ENCODE data around the gene GAS2. TPM values are rescaled to one million over a fixed set of nuclear protein-coding genes. Genes with fewer than 3 reads are reported as not detected.

The GAS2 gene
- total and polyA plus RNA-seq, 2 of the 4 experiments (the other 2 are of a cell fraction) = 0.51 to 0.90 TPM

GRCh38 chr11:22779850-22780249, 113.4 kb downstream of the GAS2 start:
- intact Hi-C loops (cut with micrococcal nuclease) = no loop called here
- BruUV-seq (replicated peaks) = no TSS peak
- CTCF ChIA-PET = no interaction called here

More at GRCh38 chr11:22779850-22780249, 113.4 kb downstream of the GAS2 start:
- H3K4me1 ChIP-seq (ENCODE audit: control insufficient read depth, insufficient read depth, low read length) = no peaks in the 10 kb centered on the region
- no peaks in the 10 kb centered on the region for H3K79me1 ChIP-seq (ENCODE audit: low read depth in 1 of 2, low read length in 2 of 2)
- H4K8ac ChIP-seq (ENCODE audit: low read depth in 2 of 2, low read length in 2 of 2) = no peak overlapping the region
- no peak overlapping the region for H3K4ac ChIP-seq (ENCODE audit: low read depth, low read length)
- H3K4me2 ChIP-seq (ENCODE audit: low read depth, low read length) = no peak overlapping the region
- no peak overlapping the region for H2BK15ac ChIP-seq (ENCODE audit: low read depth, low read length)
- H3K18ac ChIP-seq (ENCODE audit: low read depth, low read length) = no peak overlapping the region
- H3K9ac ChIP-seq (ENCODE audit: low read depth, low read length) = no peak overlapping the region
- POLR2A ChIA-PET (ENCODE audit: unreplicated experiment) = no interaction called here
- no peak overlapping the region for H4K91ac ChIP-seq (ENCODE audit: insufficient read depth, low read depth, low read length)
- H4K5ac ChIP-seq (ENCODE audit: low read depth, low read length) = no peak overlapping the region
- no peak overlapping the region for H3K23ac ChIP-seq (ENCODE audit: low read depth, low read length)
- no peak overlapping the region for H2BK5ac ChIP-seq (ENCODE audit: low read depth, low read length, poor library complexity, severe bottlenecking)
- TF ChIP-seq CHD1 (IDR thresholded peaks at IDR 0.05; ENCODE audit: low read depth, low read length) (no peak), FOS (IDR thresholded peaks at IDR 0.05; ENCODE audit: low read depth, low read length) (no peak), CEBPB (IDR thresholded peaks at IDR 0.05; ENCODE audit: low read depth, low read length) (no peak), MAFK (IDR thresholded peaks at IDR 0.05; ENCODE audit: low read depth, low read length) (no peak), BHLHE40 (IDR thresholded peaks at IDR 0.05; ENCODE audit: low read depth, low read length) (no peak), MXI1 (IDR thresholded peaks at IDR 0.05; ENCODE audit: borderline replicate concordance, low read depth, low read length) (no peak), RAD21 (IDR thresholded peaks at IDR 0.05; ENCODE audit: low read length) (no peak), RCOR1 (IDR thresholded peaks at IDR 0.05; ENCODE audit: insufficient replicate concordance, low read length) (no peak), CTCF (conservative IDR thresholded peaks at IDR 0.05; ENCODE audit: low read depth, low read length) (no peak), POLR2A (IDR thresholded peaks at IDR 0.05; ENCODE audit: low read depth, low read length) (no peak), RFX5 (IDR thresholded peaks at IDR 0.05; ENCODE audit: low read depth, low read length) (no peak), ELK1 (IDR thresholded peaks at IDR 0.05; ENCODE audit: borderline replicate concordance, low read depth, low read length) (no peak), SMC3 (IDR thresholded peaks at IDR 0.05; ENCODE audit: low read depth, low read length) (no peak)
- no peaks in the 10 kb centered on the region for H3K9me1 ChIP-seq (ENCODE audit: insufficient read depth, low read length)
- H3K36me3 ChIP-seq (ENCODE audit: control insufficient read depth, insufficient read depth, low read length) = no peaks in the 10 kb centered on the region
- DNase-seq (no peak), ATAC-seq (ENCODE audit: low read depth) (no peak)
- no peak overlapping the region for H2AFZ ChIP-seq (replicated peaks; ENCODE audit: low read length, poor library complexity)
- no peak overlapping the region for H3K56ac ChIP-seq (ENCODE audit: extremely low read depth, insufficient read depth, low read length)
- H2AK9ac ChIP-seq (replicated peaks; ENCODE audit: low read depth, low read length, poor library complexity) = no peak overlapping the region
- H2BK120ac ChIP-seq (ENCODE audit: low read depth, low read length) = no peak overlapping the region
- dilution Hi-C loops (cut with HindIII; ENCODE audit: low sequenced_read_pairs, unreplicated experiment) (no loop called here), in situ Hi-C loops (cut with MboI; ENCODE audit: low sequenced_read_pairs) (loop anchor here (10.0 kb wide), 1 partner anchor 445 kb away; the partner anchor contains the start of gene SLC17A6)
- no peaks in the 10 kb centered on the region for H4K20me1 ChIP-seq (ENCODE audit: insufficient read depth, low read length)
- H3K14ac ChIP-seq (replicated peaks; ENCODE audit: low read depth, low read length) = no peak overlapping the region
- no peaks in the 10 kb centered on the region for H3K9me3 ChIP-seq (ENCODE audit: control insufficient read depth, insufficient read depth, low read length)
- WGBS, 2 experiments (ENCODE audit: extremely low coverage in 2 of 2, insufficient read length in 1 of 2) = no CpG with 5 or more reads among the region's 5 CpGs
- no peak overlapping the region for H3K4me3 ChIP-seq (ENCODE audit: insufficient read depth, low read depth, low read length)
- H2BK20ac ChIP-seq (ENCODE audit: low read depth, low read length) = no peak overlapping the region
- 0 out of 2 replicates have a peak, but pooled peaks cover under 1% of the 10 kb centered on the region for H3K27me3 ChIP-seq (ENCODE audit: control insufficient read depth, insufficient read depth, low read length)
- H3K27ac ChIP-seq (ENCODE audit: insufficient read depth, low read length) = no peak overlapping the region
- no peak overlapping the region for H2AK5ac ChIP-seq (ENCODE audit: low read depth, low read length)

Data from IMR-90 (cell line).